Amniotic epithelial cell (primary cell): Measurements from ENCODE around the gene C11orf52.

Experiments
- DNase-seq: peaks from one replicate; pipeline ENCODE4 v3.0.0-alpha.2; 2010; ENCODE audit warnings: low read depth

The C11orf52 gene

GRCh38 chr11:111976119-111976766 is 57.5 kb downstream of the C11orf52 start:
- DNase-seq = no peak
